PC-3 (cell line): ENCODE measurements around the gene SSC4D. TPM values are rescaled to one million over a fixed set of nuclear protein-coding genes. Genes with fewer than 3 reads are reported as not detected.

Experiments used
- ATAC-seq: fragments of 200-7000 bp; cut with Tn5 transposase; 2 replicates; pipeline ENCODE4 v1.9.1; 2020; ENCODE audit warnings: mild to moderate bottlenecking, moderate library complexity
- BruUV-seq: library from RNA; stranded (reverse); fragments of 400-500 nt; replicated peaks from 2 replicates; lab custom pipeline; 2021; lab: Mats Ljungman, UMichigan
- CTCF ChIA-PET: fragments of 300-600 bp; sonication (Branson Sonifier 250); formaldehyde crosslinking; loops from one replicate; lab custom pipeline; 2022; ENCODE audit warnings: antibody characterized with exemption; lab: Charles Lee
- POLR2A ChIA-PET: fragments of 300-600 bp; sonication (Branson Sonifier 250); formaldehyde crosslinking; loops from one replicate; lab custom pipeline; 2022; ENCODE audit warnings: antibody characterized with exemption; ENCODE audit not compliant: unreplicated experiment; lab: Charles Lee
- DNase-seq: peaks from one replicate; pipeline ENCODE4 v3.0.0-alpha.2; 2015
- H2AFZ ChIP-seq: fragments of 300-600 bp; sonication (generic); 2 replicates; pipeline ENCODE4 v1.6.0; 2016; ENCODE audit warnings: antibody characterized with exemption, low read length
- H3F3A ChIP-seq: fragments of 300-600 bp; sonication (generic); one replicate; pipeline ENCODE4 v1.6.0; 2017; ENCODE audit warnings: antibody characterized with exemption, low read length, control low read depth, mild to moderate bottlenecking; ENCODE audit not compliant: unreplicated experiment
- H3K27ac ChIP-seq: fragments of 300-600 bp; sonication (generic); 2 replicates; pipeline ENCODE4 v1.5.1; 2016; ENCODE audit warnings: mild to moderate bottlenecking, low read length
- H3K27me3 ChIP-seq: fragments of 300-600 bp; sonication (generic); 2 replicates; pipeline ENCODE4 v1.6.1; 2016; ENCODE audit warnings: low read length, mixed read lengths
- H3K36me3 ChIP-seq: fragments of 300-600 bp; sonication (generic); 2 replicates; pipeline ENCODE4 v1.6.1; 2016; ENCODE audit warnings: low read depth, mixed run types, low read length, mixed read lengths
- H3K4me1 ChIP-seq: fragments of 300-600 bp; sonication (generic); 2 replicates; pipeline ENCODE4 v1.5.1; 2016; ENCODE audit warnings: low read length; ENCODE audit not compliant: insufficient read depth
- H3K4me2 ChIP-seq: fragments of 300-600 bp; sonication (generic); 2 replicates; pipeline ENCODE4 v1.6.0; 2016; ENCODE audit warnings: low read length
- H3K4me3 ChIP-seq: fragments of 300-600 bp; sonication (generic); 2 replicates; pipeline ENCODE4 v1.5.1; 2016; ENCODE audit warnings: mild to moderate bottlenecking, low read length, mixed read lengths
- H3K79me2 ChIP-seq: fragments of 300-600 bp; sonication (generic); 2 replicates; pipeline ENCODE4 v1.6.1; 2017; ENCODE audit warnings: low read length, mixed read lengths
- H3K9ac ChIP-seq: fragments of 300-600 bp; sonication (generic); 2 replicates; pipeline ENCODE4 v1.6.0; 2016; ENCODE audit warnings: mild to moderate bottlenecking, low read length
- H3K9me2 ChIP-seq: fragments of 300-600 bp; sonication (generic); replicated peaks from 2 replicates; pipeline ENCODE4 v1.6.1; 2016; ENCODE audit warnings: mixed run types, low read length, mixed read lengths
- H3K9me3 ChIP-seq: fragments of 300-600 bp; sonication (generic); 2 replicates; pipeline ENCODE4 v1.6.1; 2016; ENCODE audit warnings: low read length, mixed read lengths
- H4K20me1 ChIP-seq: fragments of 300-600 bp; sonication (generic); 2 replicates; pipeline ENCODE4 v1.6.1; 2016; ENCODE audit warnings: low read length, mixed read lengths
- CTCF ChIP-seq: fragments of 300-600 bp; sonication (generic); conservative IDR thresholded peaks from 2 replicates; pipeline ENCODE4 v1.5.1; 2017; ENCODE audit warnings: antibody characterized with exemption, low read depth, mild to moderate bottlenecking, low read length
- EZH2 ChIP-seq: fragments of 300-600 bp; sonication (generic); IDR thresholded peaks from one replicate; pipeline ENCODE4 v1.6.1; 2017; ENCODE audit warnings: antibody characterized with exemption, mild to moderate bottlenecking, low read length; ENCODE audit not compliant: unreplicated experiment
- EZH2phosphoT487 ChIP-seq: fragments of 300-600 bp; sonication (generic); IDR thresholded peaks from 2 replicates; pipeline ENCODE4 v1.6.1; 2018; ENCODE audit warnings: mild to moderate bottlenecking, antibody characterized with exemption, low read length, borderline replicate concordance
- intact Hi-C: fragments of 100-400 bp; cut with micrococcal nuclease; formaldehyde crosslinking; loops from 2 replicates; pipeline ENCODE4 v1.9.0; 2023
- total RNA-seq: library from RNA; depleted of rRNA; stranded (reverse); fragments of >200 nt; gene quantifications from 2 replicates; pipeline ENCODE4 v1.2.3, GENCODE V29; 2014

Gene SSC4D
- total RNA-seq, 1 experiment from 2014 or later = 1.3 TPM

DNA sequence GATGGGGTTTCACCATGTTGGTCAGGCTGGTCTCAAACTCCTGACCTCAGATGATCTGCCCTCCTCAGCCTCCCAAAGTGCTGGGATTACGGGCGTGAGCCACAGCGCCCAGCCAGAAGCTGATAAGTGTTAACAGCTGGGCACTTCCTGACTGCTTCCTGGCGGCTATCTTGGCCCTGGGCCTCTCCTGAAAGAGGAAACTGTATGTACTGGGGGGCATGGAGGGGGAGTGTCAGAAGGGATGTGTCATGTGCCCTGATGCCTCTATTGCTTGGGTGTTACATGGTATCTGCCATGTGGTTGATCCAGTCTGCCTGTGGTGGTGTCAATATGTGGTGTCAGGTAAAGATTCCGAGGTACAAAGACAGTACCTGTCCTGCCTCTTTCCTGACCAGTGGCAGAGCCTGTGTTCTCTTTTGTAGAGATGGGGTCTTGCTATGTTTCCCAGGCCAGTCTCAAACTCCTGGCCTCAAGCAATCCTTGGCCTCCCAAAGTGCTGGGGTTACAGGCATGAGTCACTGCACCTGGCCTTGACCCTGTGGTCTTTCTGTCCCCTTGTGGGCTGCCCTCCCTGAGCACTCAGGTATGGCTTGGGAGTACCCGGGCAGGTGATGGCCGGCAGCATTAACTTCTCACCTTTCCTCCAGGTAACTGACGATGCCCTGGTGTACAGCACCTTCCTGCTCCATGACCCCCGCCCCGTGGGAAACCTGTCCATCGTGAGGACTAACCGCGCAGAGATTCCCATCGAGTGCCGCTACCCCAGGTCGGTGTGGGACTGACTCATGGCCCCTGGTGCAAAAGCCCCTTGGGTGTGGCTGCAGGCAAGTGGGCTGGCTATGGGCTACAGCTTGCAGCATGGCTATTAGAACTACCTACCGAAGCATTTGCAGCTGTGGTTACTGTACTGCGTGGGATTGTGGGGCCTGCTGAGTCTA is 19.6 kb upstream of the SSC4D start:
- DNase-seq (no peak), ATAC-seq (peak; percentile 16; the same call in 1 of the 2 replicates)
- Histone ChIP-seq H3F3A (no peaks in the 10 kb centered on the region), H3K27me3 (no peaks in the 10 kb centered on the region), H3K4me1 (no peaks in the 10 kb centered on the region), H3K79me2 (no peaks in the 10 kb centered on the region), H3K9me3 (no peaks in the 10 kb centered on the region), H4K20me1 (no peaks in the 10 kb centered on the region), H3K4me2 (no peak overlapping the region), H3K36me3 (no peaks in the 10 kb centered on the region), H3K27ac (no peak overlapping the region), H2AFZ (no peak overlapping the region), H3K4me3 (no peak overlapping the region), H3K9ac (no peak overlapping the region), H3K9me2 (no peaks in the 10 kb centered on the region)
- CTCF ChIA-PET = no interaction called here
- BruUV-seq = no TSS peak
- no peak for TF ChIP-seq EZH2
- TF ChIP-seq EZH2phosphoT487 = no peak
- TF ChIP-seq CTCF = no peak
- intact Hi-C loops = no loop called here
- POLR2A ChIA-PET = interaction anchor here (0.6 kb wide), 1 partner anchor 16 kb away, joined by 5 read pairs; no protein-coding TSS in a partner anchor

DNA sequence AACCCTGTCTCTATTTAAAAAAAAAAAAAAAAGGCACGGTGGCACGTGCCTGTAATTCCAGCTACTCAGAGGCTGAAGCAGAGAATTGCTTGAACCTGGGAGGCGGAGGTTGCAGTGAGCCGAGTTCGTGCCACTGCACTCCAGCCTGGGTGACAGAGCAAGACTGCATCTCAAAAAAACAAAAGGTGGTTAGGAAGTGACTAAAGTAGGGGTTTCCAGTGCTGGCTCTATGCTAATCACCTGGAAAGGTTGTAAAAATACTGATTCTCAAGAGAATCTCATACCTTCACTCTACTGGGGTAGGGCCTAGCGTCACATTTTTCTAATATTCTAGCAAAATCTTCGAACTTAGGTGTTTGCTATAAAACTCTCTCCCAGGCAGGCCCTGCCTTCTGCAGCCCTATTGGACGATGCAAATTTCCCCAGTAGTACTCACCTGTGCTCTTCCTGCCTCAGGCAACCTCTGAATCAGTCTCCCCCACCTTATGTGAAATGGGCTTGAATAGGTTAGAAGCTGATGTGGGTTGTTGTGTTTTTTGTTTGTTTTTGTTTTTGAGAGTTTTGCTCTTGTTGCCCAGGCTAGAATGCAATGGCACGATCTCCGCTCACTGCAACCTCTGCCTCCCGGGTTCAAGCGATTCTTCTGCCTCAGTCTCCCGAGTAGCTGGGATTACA is 18.8 kb upstream of the SSC4D start:
- no peaks in the 10 kb centered on the region for H3F3A ChIP-seq
- intact Hi-C loops = no loop called here
- DNase-seq (no peak), ATAC-seq (no peak)
- TF ChIP-seq EZH2phosphoT487 = no peak
- TF ChIP-seq EZH2 = no peak
- TF ChIP-seq CTCF = no peak
- H3K79me2 ChIP-seq = no peaks in the 10 kb centered on the region
- H3K27me3 ChIP-seq = no peaks in the 10 kb centered on the region
- H3K4me3 ChIP-seq = no peak overlapping the region
- no peaks in the 10 kb centered on the region for H3K9me2 ChIP-seq
- no peak overlapping the region for H2AFZ ChIP-seq
- POLR2A ChIA-PET = no interaction called here
- no TSS peak for BruUV-seq
- H3K9ac ChIP-seq = no peak overlapping the region
- H4K20me1 ChIP-seq = no peaks in the 10 kb centered on the region
- no peaks in the 10 kb centered on the region for H3K9me3 ChIP-seq
- H3K27ac ChIP-seq = no peak overlapping the region
- no peak overlapping the region for H3K4me2 ChIP-seq
- CTCF ChIA-PET = no interaction called here
- peaks cover 7% of the 10 kb centered on the region for H3K4me1 ChIP-seq
- no peaks in the 10 kb centered on the region for H3K36me3 ChIP-seq
